ENCODE results near the gene TNKS2.

GRCh38 chr10:91776266-91776665 lies 22.0 kb upstream of the TNKS2 start:
- TF ChIP-seq CTCF (IDR thresholded peaks at IDR 0.05) (no peak), POLR2A (IDR thresholded peaks at IDR 0.05) (no peak)

Data from Peyer's patch (tissue), 4 donors.